IMR-90 (cell line): ENCODE results near the gene ZFYVE21. TPM values are rescaled to one million over a fixed set of nuclear protein-coding genes. Genes with fewer than 3 reads are reported as not detected.
A peak's percentile ranks its signal among the peaks of the same experiment; 100 is the strongest.

Experiments
- ATAC-seq: fragments of 200-7000 bp; cut with Tn5 transposase; 2 replicates; pipeline ENCODE4 v1.9.1; 2020; ENCODE audit warnings: low read depth, mild to moderate bottlenecking, moderate library complexity
- BruUV-seq: library from RNA; stranded (reverse); fragments of 400-500 nt; replicated peaks from 2 replicates; lab custom pipeline; 2021; lab: Mats Ljungman, UMichigan
- CTCF ChIA-PET: fragments of 300-600 bp; formaldehyde crosslinking; extraction: SDS; loops from one replicate; lab custom pipeline; 2021; ENCODE audit warnings: antibody characterized with exemption; lab: Yijun Ruan, JAX
- POLR2A ChIA-PET: fragments of 300-600 bp; sonication (Branson Sonifier 250); formaldehyde crosslinking; loops from one replicate; lab custom pipeline; 2022; ENCODE audit warnings: antibody characterized with exemption; ENCODE audit not compliant: unreplicated experiment; lab: Charles Lee
- DNase-seq: peaks from one replicate; pipeline ENCODE4 v3.0.0; 2013
- H2AFZ ChIP-seq: replicated peaks from 2 replicates; pipeline ENCODE3; 2013; ENCODE audit warnings: low read length, mild to moderate bottlenecking; ENCODE audit not compliant: poor library complexity
- H2AK5ac ChIP-seq: 2 replicates; pipeline ENCODE4 v1.6.1; 2013; ENCODE audit warnings: low read depth, low read length, inconsistent platforms
- H2AK9ac ChIP-seq: replicated peaks from 2 replicates; pipeline ENCODE3; 2013; ENCODE audit warnings: mild to moderate bottlenecking, low read depth, low read length, moderate library complexity; ENCODE audit not compliant: poor library complexity
- H2BK120ac ChIP-seq: 2 replicates; pipeline ENCODE4 v1.6.1; 2013; ENCODE audit warnings: low read depth, low read length, inconsistent platforms
- H2BK15ac ChIP-seq: 3 replicates; pipeline ENCODE4 v1.6.1; 2013; ENCODE audit warnings: low read depth, low read length, inconsistent platforms
- H2BK20ac ChIP-seq: 2 replicates; pipeline ENCODE4 v1.6.1; 2013; ENCODE audit warnings: low read depth, mild to moderate bottlenecking, inconsistent platforms, low read length, moderate library complexity
- H2BK5ac ChIP-seq: 2 replicates; pipeline ENCODE4 v1.6.1; 2013; ENCODE audit warnings: mild to moderate bottlenecking, low read depth, low read length, inconsistent platforms; ENCODE audit not compliant: poor library complexity, severe bottlenecking
- H3K14ac ChIP-seq: replicated peaks from 2 replicates; pipeline ENCODE4 v1.6.1; 2013; ENCODE audit warnings: low read depth, low read length, inconsistent platforms
- H3K18ac ChIP-seq: 2 replicates; pipeline ENCODE4 v1.6.1; 2013; ENCODE audit warnings: low read depth, low read length, control low read depth
- H3K23ac ChIP-seq: 2 replicates; pipeline ENCODE4 v1.6.1; 2013; ENCODE audit warnings: low read depth, low read length, inconsistent platforms
- H3K27ac ChIP-seq: 2 replicates; pipeline ENCODE4 v1.5.1; 2013; ENCODE audit warnings: mild to moderate bottlenecking, control low read depth, low read length; ENCODE audit not compliant: insufficient read depth
- H3K27me3 ChIP-seq: 2 replicates; pipeline ENCODE4 v1.6.1; 2013; ENCODE audit warnings: low read length; ENCODE audit not compliant: control insufficient read depth, insufficient read depth
- H3K36me3 ChIP-seq: 2 replicates; pipeline ENCODE4 v1.6.1; 2013; ENCODE audit warnings: low read length, mixed read lengths; ENCODE audit not compliant: control insufficient read depth, insufficient read depth
- H3K4ac ChIP-seq: 2 replicates; pipeline ENCODE4 v1.6.1; 2013; ENCODE audit warnings: low read depth, low read length, inconsistent platforms
- H3K4me1 ChIP-seq: 2 replicates; pipeline ENCODE4 v1.6.1; 2013; ENCODE audit warnings: low read length, mixed read lengths; ENCODE audit not compliant: control insufficient read depth, insufficient read depth
- H3K4me2 ChIP-seq: 2 replicates; pipeline ENCODE4 v1.6.1; 2013; ENCODE audit warnings: low read depth, mild to moderate bottlenecking, control low read depth, low read length, moderate library complexity
- H3K4me3 ChIP-seq: 2 replicates; pipeline ENCODE4 v1.5.1; 2013; ENCODE audit warnings: low read depth, mild to moderate bottlenecking, control low read depth, low read length, moderate library complexity; ENCODE audit not compliant: insufficient read depth
- H3K56ac ChIP-seq: 2 replicates; pipeline ENCODE4 v1.6.1; 2013; ENCODE audit warnings: low read length, inconsistent platforms; ENCODE audit not compliant: insufficient read depth; ENCODE audit errors: extremely low read depth
- H3K79me1 ChIP-seq, 2 experiments: 2 replicates each; pipeline ENCODE4 v1.6.1; 2013; ENCODE audit warnings: low read length in 2 of 2, inconsistent platforms in 1 of 2, low read depth in 1 of 2
- H3K9ac ChIP-seq: 2 replicates; pipeline ENCODE4 v1.6.1; 2013; ENCODE audit warnings: low read depth, low read length, control low read depth
- H3K9me1 ChIP-seq: 2 replicates; pipeline ENCODE4 v1.6.1; 2013; ENCODE audit warnings: low read length, inconsistent platforms; ENCODE audit not compliant: insufficient read depth
- H3K9me3 ChIP-seq: 2 replicates; pipeline ENCODE4 v1.6.1; 2013; ENCODE audit warnings: low read length; ENCODE audit not compliant: control insufficient read depth, insufficient read depth
- H4K20me1 ChIP-seq: 2 replicates; pipeline ENCODE4 v1.6.1; 2013; ENCODE audit warnings: low read length, inconsistent platforms; ENCODE audit not compliant: insufficient read depth
- H4K5ac ChIP-seq: 2 replicates; pipeline ENCODE4 v1.6.1; 2013; ENCODE audit warnings: mild to moderate bottlenecking, low read depth, low read length, control low read depth
- H4K8ac ChIP-seq, 2 experiments: 2 replicates each; pipeline ENCODE4 v1.6.1; 2013; ENCODE audit warnings: low read depth in 2 of 2, low read length in 2 of 2, control low read depth in 1 of 2, inconsistent platforms in 1 of 2
- H4K91ac ChIP-seq: 2 replicates; pipeline ENCODE4 v1.6.1; 2013; ENCODE audit warnings: low read depth, low read length, inconsistent platforms; ENCODE audit not compliant: insufficient read depth
- BHLHE40 ChIP-seq: fragments of 150-350 bp; IDR thresholded peaks from 2 replicates; pipeline ENCODE4 v1.6.1; 2016; ENCODE audit warnings: mild to moderate bottlenecking, low read depth, low read length
- CEBPB ChIP-seq: IDR thresholded peaks from 2 replicates; pipeline ENCODE4 v1.6.1; 2012; ENCODE audit warnings: low read depth, low read length, improper control_type of control experiment
- CHD1 ChIP-seq: IDR thresholded peaks from 2 replicates; pipeline ENCODE4 v1.6.1; 2012; ENCODE audit warnings: low read depth, low read length, improper control_type of control experiment
- CTCF ChIP-seq: conservative IDR thresholded peaks from 2 replicates; pipeline ENCODE4 v1.5.1; 2012; ENCODE audit warnings: mild to moderate bottlenecking, low read depth, low read length, improper control_type of control experiment
- FOS ChIP-seq: fragments of 150-350 bp; IDR thresholded peaks from 2 replicates; pipeline ENCODE4 v1.6.1; 2016; ENCODE audit warnings: low read depth, low read length
- MAFK ChIP-seq: IDR thresholded peaks from 2 replicates; pipeline ENCODE4 v1.6.1; 2012; ENCODE audit warnings: low read depth, low read length, improper control_type of control experiment
- MAZ ChIP-seq: IDR thresholded peaks from 2 replicates; pipeline ENCODE4 v1.6.1; 2012; ENCODE audit warnings: low read depth, mild to moderate bottlenecking, low read length, improper control_type of control experiment, moderate library complexity, borderline replicate concordance
- MXI1 ChIP-seq: IDR thresholded peaks from 2 replicates; pipeline ENCODE4 v1.6.1; 2012; ENCODE audit warnings: low read depth, mild to moderate bottlenecking, low read length, moderate library complexity, borderline replicate concordance
- NFE2L2 ChIP-seq: fragments of 150-350 bp; IDR thresholded peaks from 2 replicates; pipeline ENCODE4 v1.6.1; 2016; ENCODE audit warnings: low read depth, mild to moderate bottlenecking, low read length
- POLR2A ChIP-seq: IDR thresholded peaks from 2 replicates; pipeline ENCODE4 v1.6.1; 2012; ENCODE audit warnings: mild to moderate bottlenecking, low read depth, low read length
- RAD21 ChIP-seq: IDR thresholded peaks from 2 replicates; pipeline ENCODE4 v1.6.1; 2012; ENCODE audit warnings: low read length, improper control_type of control experiment
- RCOR1 ChIP-seq: IDR thresholded peaks from 2 replicates; pipeline ENCODE4 v1.6.1; 2012; ENCODE audit warnings: mild to moderate bottlenecking, low read length, improper control_type of control experiment; ENCODE audit not compliant: insufficient replicate concordance
- RFX5 ChIP-seq: IDR thresholded peaks from 2 replicates; pipeline ENCODE4 v1.8.0; 2012; ENCODE audit warnings: low read depth, mild to moderate bottlenecking, low read length, moderate library complexity
- SMC3 ChIP-seq: fragments of 150-350 bp; IDR thresholded peaks from 2 replicates; pipeline ENCODE4 v1.6.1; 2016; ENCODE audit warnings: low read depth, mild to moderate bottlenecking, antibody characterized with exemption, low read length, moderate library complexity
- USF2 ChIP-seq: fragments of 150-350 bp; IDR thresholded peaks from 2 replicates; pipeline ENCODE4 v1.6.1; 2017; ENCODE audit warnings: mild to moderate bottlenecking, antibody characterized with exemption, low read length, low read depth
- WGBS, 2 experiments: methylation state at CpG; one replicate each; pipeline versions ENCODE4 v1.1.5 to v1.1.7; 2013; ENCODE audit warnings: missing lambda C conversion rate in 2 of 2; ENCODE audit not compliant: insufficient read length in 1 of 2; ENCODE audit errors: extremely low coverage in 2 of 2; 5-methylcytosine and 5-hydroxymethylcytosine counted together
- dilution Hi-C: fragments of 300-500 bp; cut with HindIII; formaldehyde crosslinking; loops from one replicate; pipeline ENCODE4 v1.14.3; 2018; ENCODE audit warnings: low sequenced_read_pairs; ENCODE audit not compliant: unreplicated experiment
- in situ Hi-C: fragments of 300-500 bp; cut with MboI; formaldehyde crosslinking; loops from 3 replicates; pipeline ENCODE4 v1.14.3; 2019; ENCODE audit warnings: low sequenced_read_pairs, inconsistent platforms, mixed read lengths
- intact Hi-C: fragments of 100-400 bp; cut with micrococcal nuclease; formaldehyde crosslinking; loops from 2 replicates; pipeline ENCODE4 v1.10.0; 2022
- polyA plus RNA-seq, 3 experiments: library from polyadenylated mRNA; depleted of rRNA; stranded (reverse); fragments of >200 nt; gene quantifications; 2 replicates each; pipeline ENCODE4 v1.2.3, GENCODE V29; 2012; ENCODE audit warnings: low replicate concordance in 1 of 3
- total RNA-seq: library from RNA; depleted of rRNA; stranded (reverse); fragments of >200 nt; gene quantifications from 2 replicates; pipeline ENCODE4 v1.2.3, GENCODE V29; 2012
- TF ChIP-seq, protein P1 (sequence below): fragments of 150-350 bp; IDR thresholded peaks from 2 replicates; pipeline ENCODE4 v1.6.1; 2016; ENCODE audit warnings: low read depth, mild to moderate bottlenecking, low read length, moderate library complexity, borderline replicate concordance

Gene ZFYVE21
- total and polyA plus RNA-seq, 2 of the 4 experiments (the other 2 are of a cell fraction) = 41.2 to 89.2 TPM

- H3K9me3 ChIP-seq = no peaks in the 10 kb centered on the region
- no peak overlapping the region for H3K4ac ChIP-seq
- H4K91ac ChIP-seq = no peak overlapping the region
- DNase-seq (no peak), ATAC-seq (no peak)
- no peak for TF ChIP-seq CEBPB
- TF ChIP-seq CTCF = no peak
- no peak for TF ChIP-seq CHD1
- TF ChIP-seq, protein P1, sequence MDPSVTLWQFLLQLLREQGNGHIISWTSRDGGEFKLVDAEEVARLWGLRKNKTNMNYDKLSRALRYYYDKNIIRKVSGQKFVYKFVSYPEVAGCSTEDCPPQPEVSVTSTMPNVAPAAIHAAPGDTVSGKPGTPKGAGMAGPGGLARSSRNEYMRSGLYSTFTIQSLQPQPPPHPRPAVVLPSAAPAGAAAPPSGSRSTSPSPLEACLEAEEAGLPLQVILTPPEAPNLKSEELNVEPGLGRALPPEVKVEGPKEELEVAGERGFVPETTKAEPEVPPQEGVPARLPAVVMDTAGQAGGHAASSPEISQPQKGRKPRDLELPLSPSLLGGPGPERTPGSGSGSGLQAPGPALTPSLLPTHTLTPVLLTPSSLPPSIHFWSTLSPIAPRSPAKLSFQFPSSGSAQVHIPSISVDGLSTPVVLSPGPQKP = no peak
- no peak for TF ChIP-seq RCOR1
- TF ChIP-seq MXI1 = no peak
- TF ChIP-seq MAZ = no peak
- no peak for TF ChIP-seq FOS
- TF ChIP-seq SMC3 = no peak
- TF ChIP-seq RFX5 = no peak
- no peak for TF ChIP-seq POLR2A
- no peak for TF ChIP-seq BHLHE40
- no peak for TF ChIP-seq RAD21
- TF ChIP-seq NFE2L2 = no peak
- TF ChIP-seq USF2 = no peak
- TF ChIP-seq MAFK = no peak
- H3K9me1 ChIP-seq = peaks cover 10% of the 10 kb centered on the region; the same call in 1 of the 2 replicates
- H3K9ac ChIP-seq = no peak overlapping the region
- H2AK5ac ChIP-seq = peak overlapping the region; percentile 14; the same call in 1 of the 2 replicates
- no peaks in the 10 kb centered on the region for H3K27me3 ChIP-seq
- POLR2A ChIA-PET = no interaction called here
- no peak overlapping the region for H3K23ac ChIP-seq
- no peak overlapping the region for H3K27ac ChIP-seq
- in situ Hi-C loops (loop anchor here (10.0 kb wide), 1 partner anchor 114 kb away; no protein-coding TSS in a partner anchor), intact Hi-C loops (no loop called here), dilution Hi-C loops (no loop called here)
- H3K4me2 ChIP-seq = no peak overlapping the region
- H2BK20ac ChIP-seq = no peak overlapping the region
- peaks cover 7% of the 10 kb centered on the region for H3K4me1 ChIP-seq
- no peak overlapping the region for H2AK9ac ChIP-seq
- no peak overlapping the region for H3K18ac ChIP-seq
- no peak overlapping the region for H2BK120ac ChIP-seq
- peaks cover 41 to 76% of the 10 kb centered on the region in 2 experiments for H3K79me1 ChIP-seq
- H3K36me3 ChIP-seq = peaks cover 52% of the 10 kb centered on the region
- H2AFZ ChIP-seq = no peak overlapping the region
- CTCF ChIA-PET = no interaction called here
- no CpG with 5 or more reads among the region's 5 CpGs for WGBS, 2 experiments
- no peak overlapping the region for H4K5ac ChIP-seq
- H3K4me3 ChIP-seq = no peak overlapping the region
- no peak overlapping the region for H2BK15ac ChIP-seq
- no peak overlapping the region for H3K56ac ChIP-seq
- H4K8ac ChIP-seq = no peak overlapping the region
- peaks cover 51% of the 10 kb centered on the region for H4K20me1 ChIP-seq
- no peak overlapping the region for H3K14ac ChIP-seq
- no TSS peak for BruUV-seq
- H2BK5ac ChIP-seq = no peak overlapping the region
These were observed 27.2 kb upstream of the ZFYVE21 start for GRCh38 chr14:103688441-103688840.
